ENCODE results near the gene ADISSP.

GRCh38 chr20:3777381-3777715, 9.8 kb upstream of the ADISSP start:
- TF ChIP-seq CTCF (IDR thresholded peaks at IDR 0.05; ENCODE audit: low read length) (no peak), EZH2 (IDR thresholded peaks at IDR 0.05; ENCODE audit: borderline replicate concordance, low read length) (no peak)

All from OCI-LY1 (cell line).